ENCODE results near the gene WDCP.
"Not testable (repeated sequence)": the region's sequence is repeated elsewhere in the genome, so short reads cannot be mapped to it uniquely, and the experiment has no call there.

Gene WDCP

GRCh38 chr2:24021122-24021998 is 25.8 kb downstream of the WDCP start:
- DNase-seq = no peak

- no peak for DNase-seq
These were observed 26.9 kb downstream of the WDCP start for GRCh38 chr2:24020244-24020643.

- no peak for DNase-seq
These were observed 27.5 kb downstream of the WDCP start for GRCh38 chr2:24019729-24020128.

GRCh38 chr2:24018241-24018640 is 28.9 kb downstream of the WDCP start:
- DNase-seq = no peak

- DNase-seq = no peak
These were observed 29.5 kb downstream of the WDCP start for GRCh38 chr2:24017711-24018110.

GRCh38 chr2:24016853-24017703 is 30.1 kb downstream of the WDCP start:
- no peak for DNase-seq

- no peak for DNase-seq
These were observed 30.8 kb downstream of the WDCP start for GRCh38 chr2:24016376-24016761.

- no peak for DNase-seq
These were observed 31.4 kb downstream of the WDCP start for GRCh38 chr2:24015562-24016375.

GRCh38 chr2:24014902-24015301 is 32.3 kb downstream of the WDCP start:
- DNase-seq = not testable (repeated sequence)

- DNase-seq = no peak
These were observed 34.5 kb downstream of the WDCP start for GRCh38 chr2:24012521-24013188.

GRCh38 chr2:24011250-24012104 is 35.7 kb downstream of the WDCP start:
- DNase-seq = no peak

GRCh38 chr2:24010477-24011249 is 36.5 kb downstream of the WDCP start:
- DNase-seq = no peak

GRCh38 chr2:24009680-24010476 is 37.3 kb downstream of the WDCP start, which contains the start of gene MFSD2B:
Gene MFSD2B (plus strand): TSS chr2:24010085. CDS start chr2:24010097, 12 bp downstream.
- DNase-seq = no peak

GRCh38 chr2:24009367-24009679 is 37.9 kb downstream of the WDCP start:
- no peak for DNase-seq

- DNase-seq = no peak
These were observed 38.4 kb downstream of the WDCP start for GRCh38 chr2:24008672-24009366.

- no peak for DNase-seq
These were observed 39.5 kb downstream of the WDCP start for GRCh38 chr2:24007693-24008092.

- DNase-seq = no peak
These were observed 52.6 kb downstream of the WDCP start for GRCh38 chr2:23994567-23994966.

GRCh38 chr2:23993736-23994269 is 53.4 kb downstream of the WDCP start:
- no peak for DNase-seq

- DNase-seq = no peak
These were observed 54.3 kb downstream of the WDCP start for GRCh38 chr2:23992931-23993330.

Measured in SIG-M5 (cell line).